CD14-positive monocyte (primary cell): ENCODE measurements around the gene FAM83D. TPM values are rescaled to one million over a fixed set of nuclear protein-coding genes. Genes with fewer than 3 reads are reported as not detected.

ENCODE experiments used
- DNase-seq, 3 donors: peaks; one replicate each; pipeline ENCODE4 v3.0.0-alpha.2; 2011 to 2022
- H2AFZ ChIP-seq: 2 replicates; pipeline ENCODE4 v1.6.0; 2012; ENCODE audit warnings: mild to moderate bottlenecking, low read depth, low read length, inconsistent platforms; ENCODE audit not compliant: insufficient read depth, poor library complexity, severe bottlenecking
- H3K27ac ChIP-seq, 2 donors: 1 replicate in 1 of 2; 2 replicates in 1 of 2; pipeline ENCODE4 v1.5.1; 2012 to 2013; ENCODE audit warnings: low read length in 2 of 2, control low read depth in 1 of 2, inconsistent platforms in 1 of 2, low read depth in 1 of 2, mild to moderate bottlenecking in 1 of 2
- H3K27me3 ChIP-seq, 2 donors: one replicate each; pipeline versions ENCODE4 v1.6.0 to v1.6.1; 2011 to 2013; ENCODE audit warnings: low read length in 2 of 2; ENCODE audit not compliant: control insufficient read depth in 2 of 2, insufficient read depth in 2 of 2
- H3K36me3 ChIP-seq, 2 donors: replicated peaks in 1 of 2; 1 replicate in 1 of 2; 2 replicates in 1 of 2; pipeline versions ENCODE4 v1.5.1 to v1.6.1; 2012 to 2013; ENCODE audit warnings: low read length in 2 of 2, control low read depth in 1 of 2, inconsistent platforms in 1 of 2, mild to moderate bottlenecking in 1 of 2; ENCODE audit not compliant: insufficient read depth in 2 of 2, control insufficient read depth in 1 of 2
- H3K4me1 ChIP-seq, 2 donors: 1 replicate in 1 of 2; 2 replicates in 1 of 2; pipeline versions ENCODE4 v1.5.1 to v1.6.1; 2012 to 2013; ENCODE audit warnings: low read length in 2 of 2, control low read depth in 1 of 2, inconsistent platforms in 1 of 2, mild to moderate bottlenecking in 1 of 2, moderate library complexity in 1 of 2; ENCODE audit not compliant: insufficient read depth in 2 of 2, control insufficient read depth in 1 of 2
- H3K4me2 ChIP-seq: replicated peaks from 2 replicates; pipeline ENCODE3; 2012; ENCODE audit warnings: low read length, moderate library complexity, mild to moderate bottlenecking; ENCODE audit not compliant: poor library complexity, severe bottlenecking; ENCODE audit errors: extremely low read depth
- H3K4me3 ChIP-seq, 3 experiments: fragments of 200-600 bp in 1 of 3; sonication (generic) in 1 of 3; replicated peaks in 1 of 3; 1 replicate in 2 of 3; 2 replicates in 1 of 3; pipeline ENCODE4 v1.5.1; 2011 to 2013; ENCODE audit warnings: low read length in 3 of 3, mild to moderate bottlenecking in 3 of 3, control low read depth in 2 of 3, low read depth in 2 of 3, inconsistent platforms in 1 of 3, moderate library complexity in 1 of 3
- H3K79me2 ChIP-seq: 2 replicates; pipeline ENCODE4 v1.6.0; 2012; ENCODE audit warnings: mild to moderate bottlenecking, control low read depth, inconsistent platforms, low read length, moderate library complexity; ENCODE audit not compliant: insufficient read depth
- H3K9ac ChIP-seq: 2 replicates; pipeline ENCODE4 v1.6.0; 2017; ENCODE audit warnings: low read length, mild to moderate bottlenecking; ENCODE audit not compliant: insufficient read depth, poor library complexity, severe bottlenecking
- H3K9me3 ChIP-seq, 2 donors: replicated peaks in 1 of 2; 1 replicate in 1 of 2; 2 replicates in 1 of 2; pipeline versions ENCODE4 v1.5.1 to v1.6.1; 2012 to 2013; ENCODE audit warnings: low read length in 2 of 2, control low read depth in 1 of 2; ENCODE audit not compliant: control insufficient read depth in 1 of 2, insufficient read depth in 1 of 2
- H4K20me1 ChIP-seq: 2 replicates; pipeline ENCODE4 v1.6.0; 2012; ENCODE audit warnings: mild to moderate bottlenecking, low read length, control low read depth, moderate library complexity; ENCODE audit not compliant: insufficient read depth
- H3K27ac Mint-ChIP-seq, 7 donors: one replicate each; pipeline ENCODE4 v1.8.0; 2020; ENCODE audit warnings: mild to moderate bottlenecking in 7 of 7, mixed read lengths in 7 of 7, moderate library complexity in 6 of 7, inconsistent platforms in 2 of 7
- H3K27me3 Mint-ChIP-seq, 3 donors: one replicate each; pipeline ENCODE4 v1.8.0; 2021 to 2022; ENCODE audit warnings: low read depth in 3 of 3, mild to moderate bottlenecking in 3 of 3, mixed read lengths in 3 of 3, moderate library complexity in 3 of 3, inconsistent platforms in 1 of 3
- H3K36me3 Mint-ChIP-seq, 2 donors: one replicate each; pipeline ENCODE4 v1.8.0; 2020; ENCODE audit warnings: mixed read lengths in 2 of 2, inconsistent platforms in 1 of 2, mild to moderate bottlenecking in 1 of 2
- H3K4me1 Mint-ChIP-seq: one replicate; pipeline ENCODE4 v1.8.0; 2020; ENCODE audit warnings: mild to moderate bottlenecking, mixed read lengths
- H3K4me3 Mint-ChIP-seq, 2 donors: one replicate each; pipeline ENCODE4 v1.8.0; 2020; ENCODE audit warnings: mild to moderate bottlenecking in 2 of 2, mixed read lengths in 2 of 2, moderate library complexity in 1 of 2
- H3K9me3 Mint-ChIP-seq, 7 donors: one replicate each; pipeline ENCODE4 v1.8.0; 2020 to 2022; ENCODE audit warnings: mixed read lengths in 7 of 7, mild to moderate bottlenecking in 6 of 7, moderate library complexity in 6 of 7, inconsistent platforms in 2 of 7
- WGBS: methylation state at CpG from one replicate; pipeline ENCODE4 v1.1.5; 2013; ENCODE audit warnings: missing lambda C conversion rate; ENCODE audit not compliant: insufficient coverage; 5-methylcytosine and 5-hydroxymethylcytosine counted together
- intact Hi-C, 2 donors: fragments of 100-400 bp; cut with micrococcal nuclease; formaldehyde crosslinking; loops; one replicate each; pipeline versions ENCODE4 v1.15.0 to v1.15.1; 2023
- polyA plus RNA-seq, 3 donors: library from polyadenylated mRNA; depleted of rRNA in 1 of 3; unstranded in 2 of 3; stranded (reverse) in 1 of 3; fragments of 300-500 nt in 2 of 3; fragments of >200 nt in 1 of 3; fragmentation: Illumina TruSeq in 2 of 3; gene quantifications; 1 replicate in 2 of 3; 2 replicates in 1 of 3; pipeline ENCODE4 v1.2.3, GENCODE V29; 2012 to 2021
- small RNA-seq: library from RNA; depleted of rRNA; stranded (forward); fragments of <200 nt; gene quantifications from one replicate; pipeline ENCODE3, GENCODE V24; 2012; ENCODE audit warnings: low read depth; ENCODE audit not compliant: insufficient read length
- TF ChIP-seq, protein P1 (sequence below): fragments of 200-600 bp; IDR thresholded peaks from one replicate; pipeline ENCODE4 v1.8.0; 2022; ENCODE audit warnings: antibody characterized with exemption, mild to moderate bottlenecking

FAM83D gene
- polyA plus RNA-seq, 3 donors, result 0.09 to 0.15 TPM; not detected in 1

DNA sequence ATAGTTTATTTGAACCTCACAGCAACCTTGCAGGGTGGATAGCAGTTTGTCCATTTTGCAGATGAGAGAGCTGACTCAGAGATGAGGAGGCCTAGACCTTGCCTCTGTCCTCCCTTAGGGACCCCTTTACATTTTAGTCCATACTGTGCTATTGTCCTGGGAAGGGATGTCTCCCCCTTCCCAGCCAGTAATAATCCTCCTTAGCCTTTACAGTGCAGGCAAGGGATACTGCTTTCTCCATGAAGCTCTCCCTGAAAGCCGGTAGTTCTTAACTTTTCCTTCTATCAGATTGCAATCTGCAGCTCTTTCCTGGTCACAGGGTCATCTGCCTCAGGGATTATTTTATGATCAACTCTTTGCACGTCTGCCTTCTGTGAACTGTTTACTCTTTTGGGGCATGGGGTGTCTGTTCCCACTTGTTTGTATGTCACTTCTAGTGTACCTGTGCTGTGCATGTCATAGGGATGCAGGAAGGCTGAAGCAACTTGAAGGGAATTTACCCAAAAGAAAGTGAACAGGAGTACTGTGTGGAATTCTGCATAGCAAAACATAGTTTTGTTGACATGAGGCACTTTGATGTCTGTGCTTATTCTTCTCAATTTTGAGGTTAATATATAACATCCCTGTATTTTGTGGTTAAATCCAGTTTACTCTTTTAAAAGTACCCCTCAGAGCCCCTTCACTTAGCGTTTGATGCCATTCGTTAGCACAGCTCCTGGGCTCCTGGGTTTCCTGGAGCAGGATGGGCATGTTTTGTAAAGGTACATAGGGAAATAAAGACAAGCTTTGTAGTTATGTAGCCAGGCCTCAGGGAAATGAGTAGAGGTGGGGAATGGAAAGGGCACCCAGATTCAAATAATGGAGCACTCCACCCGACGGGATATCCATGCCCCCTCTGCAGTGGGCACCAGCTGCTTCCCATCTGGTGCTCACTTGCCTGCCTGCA is 74.0 kb downstream of the FAM83D start:
- H3K36me3 Mint-ChIP-seq, result peaks cover 79 to 88% of the 10 kb centered on the region in 2 donors
- Histone ChIP-seq H3K4me1 (no peaks in the 10 kb centered on the region), H3K9me3 (no peaks in the 10 kb centered on the region), H3K4me3 (no peak overlapping the region), H3K4me2 (no peak overlapping the region), H3K79me2 (no peaks in the 10 kb centered on the region), H3K27ac (no peak overlapping the region), H3K9ac (no peak overlapping the region), H4K20me1 (no peaks in the 10 kb centered on the region), H3K27me3 (no peaks in the 10 kb centered on the region), H3K36me3 (peaks cover 86 to 95% of the 10 kb centered on the region in 2 donors), H2AFZ (no peak overlapping the region)
- H3K4me3 Mint-ChIP-seq, result no peak overlapping the region
- TF ChIP-seq, protein P1, sequence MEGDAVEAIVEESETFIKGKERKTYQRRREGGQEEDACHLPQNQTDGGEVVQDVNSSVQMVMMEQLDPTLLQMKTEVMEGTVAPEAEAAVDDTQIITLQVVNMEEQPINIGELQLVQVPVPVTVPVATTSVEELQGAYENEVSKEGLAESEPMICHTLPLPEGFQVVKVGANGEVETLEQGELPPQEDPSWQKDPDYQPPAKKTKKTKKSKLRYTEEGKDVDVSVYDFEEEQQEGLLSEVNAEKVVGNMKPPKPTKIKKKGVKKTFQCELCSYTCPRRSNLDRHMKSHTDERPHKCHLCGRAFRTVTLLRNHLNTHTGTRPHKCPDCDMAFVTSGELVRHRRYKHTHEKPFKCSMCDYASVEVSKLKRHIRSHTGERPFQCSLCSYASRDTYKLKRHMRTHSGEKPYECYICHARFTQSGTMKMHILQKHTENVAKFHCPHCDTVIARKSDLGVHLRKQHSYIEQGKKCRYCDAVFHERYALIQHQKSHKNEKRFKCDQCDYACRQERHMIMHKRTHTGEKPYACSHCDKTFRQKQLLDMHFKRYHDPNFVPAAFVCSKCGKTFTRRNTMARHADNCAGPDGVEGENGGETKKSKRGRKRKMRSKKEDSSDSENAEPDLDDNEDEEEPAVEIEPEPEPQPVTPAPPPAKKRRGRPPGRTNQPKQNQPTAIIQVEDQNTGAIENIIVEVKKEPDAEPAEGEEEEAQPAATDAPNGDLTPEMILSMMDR, result no peak
- H3K27ac Mint-ChIP-seq, result no peak overlapping the region
- DNase-seq, result no peak
- intact Hi-C loops, result no loop called here
- 100% methylated on average over 4 of the region's 6 CpGs for WGBS
- H3K27me3 Mint-ChIP-seq, result peaks cover 0 to 1% (median 0%) of the 10 kb centered on the region in 3 donors
- no peaks in the 10 kb centered on the region for H3K4me1 Mint-ChIP-seq
- H3K9me3 Mint-ChIP-seq, result peaks cover 0 to 3% (median 0%) of the 10 kb centered on the region in 7 donors

Small RNAs within 50 kb of the gene (small RNA-seq; reads per million reads assigned to genes)
- not detected for gene AL023803.1

Other genes starting within 250 kb of the FAM83D start
- gene SLC32A1, start 201.9 kb upstream of the FAM83D start, polyA plus RNA-seq, result not detected
- 10 to 100 TPM in 1 of 3 donors, 1 to 10 TPM in 2; 6.6 to 15.6 (median 7.3) TPM for gene ACTR5, start 178.0 kb upstream of the FAM83D start, polyA plus RNA-seq
- 1 to 10 TPM; 1.1 to 4.4 (median 1.4) TPM for gene PPP1R16B, start 120.7 kb upstream of the FAM83D start, polyA plus RNA-seq
- 10 to 100 TPM in 1 of 3 donors, 1 to 10 TPM in 2; 1.6 to 11.2 (median 2.7) TPM for gene DHX35, start 35.9 kb downstream of the FAM83D start, polyA plus RNA-seq